Chondrocyte (in vitro differentiated cells): ENCODE data around the gene DCBLD2. TPM values are rescaled to one million over a fixed set of nuclear protein-coding genes. Genes with fewer than 3 reads are reported as not detected.
"Not testable (repeated sequence)": the region's sequence is repeated elsewhere in the genome, so short reads cannot be mapped to it uniquely, and the experiment has no call there.

Experiments
- DNase-seq: peaks from one replicate; pipeline ENCODE4 v3.0.0; 2021; ENCODE audit warnings: mixed read lengths, low spot score
- H3K27ac Mint-ChIP-seq: one replicate; pipeline ENCODE4 v1.8.0; 2021; ENCODE audit warnings: mild to moderate bottlenecking, moderate library complexity, mixed read lengths; ENCODE audit not compliant: unreplicated experiment
- H3K27me3 Mint-ChIP-seq: 2 replicates; pipeline ENCODE4 v1.8.0; 2021; ENCODE audit warnings: low read depth, mixed read lengths
- H3K36me3 Mint-ChIP-seq: 2 replicates; pipeline ENCODE4 v1.8.0; 2021; ENCODE audit warnings: low read depth, mixed read lengths
- H3K4me1 Mint-ChIP-seq: 2 replicates; pipeline ENCODE4 v1.8.0; 2021; ENCODE audit warnings: low read depth, mild to moderate bottlenecking, mixed read lengths
- H3K4me3 Mint-ChIP-seq: one replicate; pipeline ENCODE4 v1.8.0; 2021; ENCODE audit warnings: mild to moderate bottlenecking, moderate library complexity, mixed read lengths; ENCODE audit not compliant: unreplicated experiment
- H3K9me3 Mint-ChIP-seq: 2 replicates; pipeline ENCODE4 v1.8.0; 2021; ENCODE audit warnings: low read depth, mixed read lengths
- total RNA-seq: library from RNA; stranded (reverse); gene quantifications from 3 replicates; pipeline ENCODE4 v1.2.1, GENCODE V29; 2021
- TF ChIP-seq, protein P1 (sequence below): fragments of 200-600 bp; sonication (generic); IDR thresholded peaks from 2 replicates; pipeline ENCODE4 v1.5.0; 2021; ENCODE audit warnings: antibody characterized with exemption, mild to moderate bottlenecking, moderate library complexity

Gene DCBLD2
- total RNA-seq, 1 donor from 2014 or later: 63.2 TPM

DNA sequence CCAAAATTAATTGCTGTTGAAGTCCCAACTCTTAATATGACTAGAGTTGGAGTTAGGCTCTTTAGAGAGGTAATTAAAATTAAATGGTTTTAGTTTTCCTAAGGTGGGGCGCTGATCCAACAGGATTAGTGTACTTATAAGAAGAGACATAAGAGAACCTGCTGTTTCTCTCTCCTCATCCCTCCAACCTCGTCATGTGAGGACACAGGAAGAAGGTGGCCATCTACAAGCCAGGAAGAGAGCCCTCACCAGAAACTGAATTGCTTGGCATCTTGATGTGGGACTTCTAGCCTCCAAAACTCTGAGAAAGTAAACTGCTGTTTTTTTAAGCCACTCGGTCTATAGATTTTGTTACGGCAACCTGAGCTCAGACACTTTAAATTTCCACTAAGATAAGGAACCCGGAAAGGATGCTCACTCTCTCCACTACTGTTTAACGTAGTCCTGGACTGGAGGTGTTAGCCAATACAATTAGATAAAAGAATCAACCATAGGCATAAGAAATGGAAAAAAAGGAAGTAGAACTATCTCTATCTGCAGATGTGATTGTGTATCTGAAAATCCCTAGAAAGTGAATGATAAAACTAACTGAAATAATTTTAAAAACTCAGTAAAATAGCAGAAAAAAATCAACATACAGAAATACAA lies 26.8 kb downstream of the DCBLD2 start:
- Mint-ChIP-seq H3K36me3 (peaks cover 15% of the 10 kb centered on the region), H3K27ac (no peak overlapping the region), H3K9me3 (peaks cover 8% of the 10 kb centered on the region), H3K4me3 (no peak overlapping the region), H3K4me1 (peaks cover 39% of the 10 kb centered on the region), H3K27me3 (no peaks in the 10 kb centered on the region)
- DNase-seq: no peak
- TF ChIP-seq, protein P1, sequence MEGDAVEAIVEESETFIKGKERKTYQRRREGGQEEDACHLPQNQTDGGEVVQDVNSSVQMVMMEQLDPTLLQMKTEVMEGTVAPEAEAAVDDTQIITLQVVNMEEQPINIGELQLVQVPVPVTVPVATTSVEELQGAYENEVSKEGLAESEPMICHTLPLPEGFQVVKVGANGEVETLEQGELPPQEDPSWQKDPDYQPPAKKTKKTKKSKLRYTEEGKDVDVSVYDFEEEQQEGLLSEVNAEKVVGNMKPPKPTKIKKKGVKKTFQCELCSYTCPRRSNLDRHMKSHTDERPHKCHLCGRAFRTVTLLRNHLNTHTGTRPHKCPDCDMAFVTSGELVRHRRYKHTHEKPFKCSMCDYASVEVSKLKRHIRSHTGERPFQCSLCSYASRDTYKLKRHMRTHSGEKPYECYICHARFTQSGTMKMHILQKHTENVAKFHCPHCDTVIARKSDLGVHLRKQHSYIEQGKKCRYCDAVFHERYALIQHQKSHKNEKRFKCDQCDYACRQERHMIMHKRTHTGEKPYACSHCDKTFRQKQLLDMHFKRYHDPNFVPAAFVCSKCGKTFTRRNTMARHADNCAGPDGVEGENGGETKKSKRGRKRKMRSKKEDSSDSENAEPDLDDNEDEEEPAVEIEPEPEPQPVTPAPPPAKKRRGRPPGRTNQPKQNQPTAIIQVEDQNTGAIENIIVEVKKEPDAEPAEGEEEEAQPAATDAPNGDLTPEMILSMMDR: no peak

- peak overlapping the region; percentile 18 for H3K27ac Mint-ChIP-seq
- H3K27me3 Mint-ChIP-seq: no peaks in the 10 kb centered on the region
- peaks cover 35% of the 10 kb centered on the region for H3K4me1 Mint-ChIP-seq
- H3K36me3 Mint-ChIP-seq: peaks cover 23% of the 10 kb centered on the region
- no peak overlapping the region for H3K4me3 Mint-ChIP-seq
- H3K9me3 Mint-ChIP-seq: peaks cover 19% of the 10 kb centered on the region
- TF ChIP-seq, protein P1: no peak
- no peak for DNase-seq
These were observed 32.1 kb downstream of the DCBLD2 start for GRCh38 chr3:98869391-98869790.

DNA sequence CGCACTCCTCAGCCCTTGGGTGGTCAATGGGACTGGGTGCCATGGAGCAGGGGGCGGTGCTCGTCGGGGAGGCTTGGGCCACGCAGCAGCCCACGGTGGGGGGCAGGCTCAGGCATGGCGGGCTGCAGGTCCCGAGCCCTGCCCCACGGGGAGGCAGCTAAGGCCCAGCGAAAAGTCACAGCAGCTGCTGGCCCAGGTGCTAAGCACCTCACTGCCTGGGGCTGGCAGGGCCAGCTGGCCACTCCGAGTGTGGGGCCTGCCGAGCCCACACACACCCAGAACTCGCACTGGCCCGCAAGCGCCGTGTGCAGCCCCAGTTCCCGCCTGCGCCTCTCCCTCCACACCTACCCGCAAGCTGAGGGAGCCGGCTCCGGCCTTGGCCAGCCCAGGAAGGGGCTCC lies 43.5 kb downstream of the DCBLD2 start:
- H3K27me3 Mint-ChIP-seq, H3K4me3 Mint-ChIP-seq, DNase-seq, H3K27ac Mint-ChIP-seq: not testable (repeated sequence)
- peaks cover 28% of the 10 kb centered on the region for H3K36me3 Mint-ChIP-seq
- H3K9me3 Mint-ChIP-seq: peaks cover 21% of the 10 kb centered on the region
- H3K4me1 Mint-ChIP-seq: peaks cover 35% of the 10 kb centered on the region

GRCh38 chr3:98857258-98857657 lies 44.2 kb downstream of the DCBLD2 start:
- not testable (repeated sequence) for DNase-seq, H3K27me3 Mint-ChIP-seq, H3K4me3 Mint-ChIP-seq, H3K27ac Mint-ChIP-seq
- Mint-ChIP-seq H3K9me3 (peaks cover 19% of the 10 kb centered on the region), H3K4me1 (peaks cover 35% of the 10 kb centered on the region), H3K36me3 (peaks cover 27% of the 10 kb centered on the region)

GRCh38 chr3:98856724-98857123 lies 44.8 kb downstream of the DCBLD2 start:
- Mint-ChIP-seq H3K4me1 (peaks cover 35% of the 10 kb centered on the region), H3K4me3 (no peak overlapping the region), H3K27me3 (no peaks in the 10 kb centered on the region), H3K9me3 (peaks cover 19% of the 10 kb centered on the region), H3K27ac (peak overlapping the region; percentile 86), H3K36me3 (peaks cover 24% of the 10 kb centered on the region)
- no peak for DNase-seq
- TF ChIP-seq, protein P1: no peak

DNA sequence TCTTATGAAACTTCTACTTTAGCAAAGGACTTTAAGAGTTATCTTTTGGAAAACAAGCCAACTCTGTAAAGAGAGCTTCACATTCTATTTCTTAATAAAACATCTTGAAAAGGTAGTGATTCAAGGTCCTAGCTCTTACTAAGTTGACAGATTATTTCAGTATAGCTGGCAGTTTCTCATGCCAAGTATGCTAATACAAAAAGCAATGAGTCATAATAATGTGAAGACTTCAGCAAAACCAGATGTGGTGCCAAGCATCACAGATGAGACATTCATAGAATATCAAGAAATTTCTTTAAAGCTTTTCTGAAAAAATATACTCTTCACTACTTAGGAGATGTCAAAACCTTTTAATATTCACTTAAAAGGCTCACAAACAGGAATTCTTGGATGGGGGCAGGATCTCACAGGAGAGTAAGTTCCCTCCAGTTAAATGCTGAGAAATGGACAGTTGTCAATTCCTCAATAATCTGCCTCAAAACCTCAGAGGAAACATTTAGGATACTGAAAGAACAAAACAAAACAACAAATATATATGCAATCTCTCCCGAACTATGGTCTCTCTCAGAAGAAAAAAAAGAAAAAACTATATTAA lies 45.6 kb downstream of the DCBLD2 start:
- Mint-ChIP-seq H3K36me3 (peaks cover 22% of the 10 kb centered on the region), H3K4me1 (peaks cover 36% of the 10 kb centered on the region), H3K27me3 (no peaks in the 10 kb centered on the region), H3K27ac (peak overlapping the region; percentile 86), H3K4me3 (peak overlapping the region; percentile 3), H3K9me3 (peaks cover 19% of the 10 kb centered on the region)
- TF ChIP-seq, protein P1: no peak
- DNase-seq: no peak
